GM19328 (cell line): Measurements from ENCODE around the gene UNC93B1.

ENCODE experiments used
- ATAC-seq: cut with Tn5 transposase; IDR thresholded peaks from one replicate; pipeline ENCODE4 v1.9.1; 2021; ENCODE audit warnings: mild to moderate bottlenecking, moderate library complexity; ENCODE audit not compliant: unreplicated experiment

UNC93B1 gene

GRCh38 chr11:68026391-68027105, 22.7 kb upstream of the UNC93B1 start:
- ATAC-seq, result no peak

GRCh38 chr11:68025047-68025446, 21.1 kb upstream of the UNC93B1 start:
- no peak for ATAC-seq

DNA sequence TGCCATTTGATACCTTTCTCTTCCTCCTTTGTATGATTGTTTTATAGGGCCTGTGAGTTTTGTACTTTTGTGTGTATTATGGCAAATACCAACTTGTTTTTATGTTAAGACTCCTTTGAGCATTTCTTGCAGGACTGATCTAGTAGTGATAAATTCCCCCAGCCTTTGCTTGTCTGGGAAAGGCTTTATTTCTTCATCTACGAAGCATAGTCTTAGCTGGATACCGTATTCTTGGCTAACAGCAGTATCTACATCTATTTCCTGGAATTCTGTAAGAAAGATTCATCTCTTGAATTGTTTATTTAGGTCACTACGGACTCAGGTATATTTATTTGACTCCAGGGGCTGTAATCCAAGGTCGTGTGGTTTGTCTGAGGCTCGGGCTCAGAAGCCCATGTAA, 20.6 kb upstream of the UNC93B1 start:
- no peak for ATAC-seq

DNA sequence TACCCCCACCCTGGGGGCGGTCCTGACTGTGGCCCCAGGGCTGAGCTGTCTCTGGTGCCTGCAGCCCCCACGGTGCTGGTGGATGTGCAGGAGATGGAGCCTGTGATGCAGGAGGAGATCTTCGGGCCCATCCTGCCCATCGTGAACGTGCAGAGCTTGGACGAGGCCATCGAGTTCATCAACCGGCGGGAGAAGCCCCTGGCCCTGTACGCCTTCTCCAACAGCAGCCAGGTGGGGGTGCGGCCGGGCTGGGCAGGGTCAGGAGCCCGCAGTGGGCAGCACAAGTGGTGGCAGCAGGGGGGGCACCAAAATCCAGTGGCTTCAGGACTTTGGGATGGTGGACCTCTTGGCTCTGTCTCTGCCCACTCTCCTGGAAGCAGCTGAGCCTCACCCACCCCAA, 18.6 kb upstream of the UNC93B1 start:
- ATAC-seq, result no peak

- no peak for ATAC-seq
These were observed 17.4 kb upstream of the UNC93B1 start for GRCh38 chr11:68021167-68021787.

GRCh38 chr11:68020575-68020974, 16.7 kb upstream of the UNC93B1 start:
- no peak for ATAC-seq

DNA sequence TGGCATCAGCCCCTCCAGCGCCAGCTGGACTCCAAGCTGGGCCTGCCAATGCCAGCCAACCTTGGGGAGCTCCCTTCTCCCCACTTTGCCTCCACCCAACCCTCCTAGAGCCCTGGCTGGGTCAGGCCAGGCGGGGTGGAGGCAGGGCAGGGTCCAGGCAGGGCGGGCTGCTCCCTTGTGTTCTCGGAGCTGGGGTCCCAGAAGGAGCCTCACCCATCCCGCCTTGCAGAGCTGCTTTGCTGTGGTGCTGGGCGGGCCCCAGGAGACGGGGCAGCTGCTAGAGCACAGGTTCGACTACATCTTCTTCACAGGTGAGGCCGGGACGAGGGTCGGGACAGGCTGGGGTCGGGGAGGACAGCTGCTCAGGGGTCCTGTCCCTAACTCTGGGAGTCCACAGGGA, 15.6 kb upstream of the UNC93B1 start:
- ATAC-seq, result no peak

GRCh38 chr11:68018730-68019190, 14.9 kb upstream of the UNC93B1 start:
- ATAC-seq, result no peak

GRCh38 chr11:68017980-68018729, 14.3 kb upstream of the UNC93B1 start:
- ATAC-seq, result no peak

DNA sequence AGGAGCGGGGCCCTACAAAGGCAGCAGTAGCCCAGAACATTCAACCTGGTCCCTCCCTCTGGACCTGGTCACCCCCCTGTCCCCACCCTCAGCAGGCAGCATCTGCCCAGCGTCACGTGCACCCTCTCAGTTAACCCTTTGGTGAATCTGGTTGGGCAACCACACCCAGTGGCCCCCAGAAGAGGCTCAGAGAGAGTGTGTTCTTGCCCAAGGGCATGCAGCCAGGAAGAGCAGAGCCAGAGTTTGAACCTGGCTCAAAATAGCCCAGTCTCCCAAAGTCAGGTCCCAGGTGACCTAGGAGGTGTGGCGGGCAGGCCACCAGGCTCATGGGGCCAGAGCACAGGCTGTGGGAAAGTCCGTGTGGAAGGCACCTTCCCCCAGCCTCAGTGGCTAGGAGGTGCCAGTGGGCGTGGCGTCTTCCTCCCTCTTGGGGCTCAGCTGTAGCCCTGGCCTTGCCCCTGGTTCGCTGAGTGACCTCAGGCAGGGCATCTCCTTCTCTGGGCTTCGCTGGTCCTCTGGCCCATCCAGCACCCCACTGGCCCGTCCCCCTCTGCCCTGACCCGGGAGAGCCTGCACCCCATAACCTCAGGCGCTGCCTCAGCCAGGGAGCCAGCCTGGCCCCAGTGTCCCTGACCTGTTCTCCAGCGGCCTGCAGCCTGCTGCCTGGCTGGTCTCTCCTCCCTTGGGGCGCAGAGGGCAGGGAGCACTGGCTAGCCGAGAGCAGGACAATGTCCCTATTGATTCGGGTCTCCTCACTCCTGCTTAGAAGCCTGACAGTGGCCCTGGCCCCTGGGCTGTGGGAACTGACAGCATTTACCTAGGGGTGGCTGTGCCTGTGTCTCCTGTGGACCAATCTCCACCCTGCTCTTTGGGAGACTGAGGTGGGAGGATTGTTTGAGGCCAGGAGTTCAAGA, 13.3 kb upstream of the UNC93B1 start:
- ATAC-seq, result no peak

- no peak for ATAC-seq
These were observed 12.4 kb upstream of the UNC93B1 start for GRCh38 chr11:68016161-68016903.

DNA sequence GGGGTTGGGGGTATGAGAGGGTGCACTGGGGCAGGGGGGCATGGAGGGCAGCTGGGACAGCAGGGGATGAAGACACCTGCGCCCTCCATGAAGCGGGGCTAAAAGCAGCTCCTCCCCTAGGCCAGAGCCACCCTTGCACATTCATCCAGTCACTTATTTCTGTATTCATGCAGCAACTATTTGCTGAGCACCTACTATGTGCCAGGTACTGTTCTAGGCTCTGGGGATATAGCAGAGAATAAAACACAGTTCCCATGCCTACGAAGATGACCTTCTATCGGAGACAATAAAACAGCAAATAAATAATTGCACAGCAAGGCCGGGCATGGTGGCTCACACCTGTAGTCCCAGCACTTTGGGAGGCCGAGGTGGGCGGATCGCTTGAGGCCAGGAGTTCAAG, 11.6 kb upstream of the UNC93B1 start:
- ATAC-seq, result no peak

DNA sequence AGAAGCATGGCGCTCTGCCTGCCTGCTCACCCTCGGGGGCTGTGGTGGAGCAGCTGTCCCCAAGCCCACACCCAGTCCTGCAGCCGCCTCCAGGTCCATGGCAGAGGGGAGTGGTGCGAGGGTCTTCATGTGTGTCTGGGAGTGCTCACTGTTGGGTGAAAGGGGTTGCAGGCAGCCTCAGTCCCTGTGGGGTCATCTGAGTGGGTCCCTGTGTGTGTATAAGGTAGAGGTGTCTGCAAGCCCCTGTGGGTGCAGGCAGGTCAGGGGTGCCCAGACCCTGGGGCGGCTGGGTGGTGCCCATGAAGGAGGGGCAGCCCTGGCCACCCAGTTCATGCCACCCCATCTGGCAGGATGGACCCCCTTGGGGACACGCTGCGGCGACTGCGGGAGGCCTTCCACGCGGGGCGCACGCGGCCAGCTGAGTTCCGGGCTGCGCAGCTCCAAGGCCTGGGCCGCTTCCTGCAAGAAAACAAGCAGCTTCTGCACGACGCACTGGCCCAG, 11.1 kb upstream of the UNC93B1 start:
- ATAC-seq, result no peak

- no peak for ATAC-seq
These were observed 10.5 kb upstream of the UNC93B1 start for GRCh38 chr11:68014157-68014946.

DNA sequence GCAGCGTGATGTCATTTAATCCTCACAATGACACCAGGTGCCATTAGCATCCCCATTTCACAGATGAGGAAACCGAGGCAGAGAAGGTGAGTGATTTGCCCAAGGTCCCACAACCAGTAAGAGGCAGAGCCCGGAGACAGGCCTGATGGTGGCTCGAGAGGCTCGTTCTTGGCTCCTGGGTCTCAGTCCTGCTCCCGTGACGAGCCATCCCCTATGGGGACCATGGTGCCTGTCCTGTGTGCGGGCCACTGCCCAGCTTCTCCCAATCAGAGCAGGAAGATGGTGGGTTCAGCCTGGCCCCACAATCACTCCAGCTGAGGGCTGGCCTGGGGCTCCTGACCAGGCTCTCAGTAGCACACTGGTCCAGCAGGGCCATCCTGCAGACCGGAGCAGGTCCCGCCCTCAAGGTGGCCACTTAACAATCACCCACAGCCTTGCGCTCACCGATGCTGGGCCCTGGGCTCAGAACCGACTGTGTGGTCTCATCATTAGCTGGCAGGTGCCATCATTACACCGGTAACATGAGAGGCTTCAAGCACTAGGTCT, 9.8 kb upstream of the UNC93B1 start:
- ATAC-seq, result no peak

- no peak for ATAC-seq
These were observed 9.1 kb upstream of the UNC93B1 start for GRCh38 chr11:68012843-68013610.

DNA sequence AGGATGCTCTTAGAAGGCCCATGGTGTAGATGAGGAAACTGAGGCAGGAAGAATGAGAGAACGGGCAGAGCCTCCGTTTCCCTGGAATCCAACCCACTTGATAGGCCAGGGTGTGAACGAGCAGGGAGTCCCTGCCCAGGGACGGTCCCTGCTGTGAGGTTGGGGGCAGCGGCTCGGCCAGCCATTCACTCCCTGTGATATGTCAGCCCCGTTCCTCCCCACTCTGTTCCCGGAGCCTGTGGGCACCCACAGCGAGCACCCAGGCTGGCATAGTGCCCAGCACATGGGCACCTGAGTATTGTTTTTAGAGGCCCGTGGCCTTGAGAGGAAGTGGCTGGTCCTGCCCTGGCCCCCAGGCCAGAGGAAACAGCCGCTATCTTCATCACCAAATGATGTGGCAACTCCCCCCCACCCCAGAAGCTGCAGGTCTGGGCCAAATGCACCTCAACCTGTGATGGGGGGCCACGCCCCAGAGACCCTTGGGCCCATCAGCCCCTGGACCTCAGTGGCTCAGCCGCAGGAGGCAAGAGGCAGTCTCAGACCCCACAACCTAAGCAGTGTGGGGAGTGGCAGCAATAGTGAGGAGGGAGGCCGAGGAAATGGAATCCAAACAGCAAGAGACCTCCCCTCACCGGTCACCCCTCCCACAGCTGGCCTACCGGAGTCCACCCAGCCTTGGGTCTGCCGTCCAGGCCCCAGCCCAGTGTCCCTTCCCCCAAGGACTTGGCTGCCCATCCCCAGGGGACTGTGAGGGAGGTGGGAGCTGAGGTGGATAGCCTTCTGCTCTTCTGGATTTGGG, 8.3 kb upstream of the UNC93B1 start:
- no peak for ATAC-seq
